ENCODE results near the gene DEGS1. TPM values are rescaled to one million over a fixed set of nuclear protein-coding genes. Genes with fewer than 3 reads are reported as not detected.

DEGS1 gene
- total RNA-seq, 1 experiment from 2014 or later, result 71.3 TPM

DNA sequence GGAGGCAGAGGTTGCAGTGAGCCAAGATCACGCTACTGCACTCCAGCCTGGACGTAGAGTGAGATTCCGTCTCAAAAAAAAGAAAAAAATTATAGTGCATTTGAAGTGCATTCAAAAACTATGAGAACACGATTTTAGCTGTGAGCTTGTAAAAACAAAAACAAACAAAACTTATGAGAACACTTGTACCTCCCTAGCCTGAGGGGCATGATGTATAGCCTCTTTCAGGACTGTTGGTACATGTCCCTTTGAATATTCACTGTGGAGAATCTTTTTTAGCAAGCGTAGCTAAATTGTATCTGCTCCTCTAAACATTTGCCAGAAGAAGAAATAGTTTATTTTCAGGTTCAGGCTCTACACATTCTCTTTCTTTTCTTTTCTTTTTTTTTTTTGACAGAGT, 9.5 kb upstream of the DEGS1 start:
- H3K4me1 ChIP-seq (ENCODE audit: insufficient read depth, low read length), result peaks cover 19% of the 10 kb centered on the region
- ATAC-seq (peak; percentile 52), DNase-seq (peak; percentile 77)
- H3K9me2 ChIP-seq (replicated peaks; ENCODE audit: low read length), result no peaks in the 10 kb centered on the region
- H4K20me1 ChIP-seq (ENCODE audit: low read length), result no peaks in the 10 kb centered on the region
- no peaks in the 10 kb centered on the region for H3K36me3 ChIP-seq (ENCODE audit: low read depth, low read length)
- TF ChIP-seq EZH2phosphoT487 (IDR thresholded peaks at IDR 0.05; ENCODE audit: borderline replicate concordance, low read length) (no peak), EZH2 (IDR thresholded peaks at IDR 0.05; ENCODE audit: low read length, unreplicated experiment) (no peak)
- TF ChIP-seq, protein P1, sequence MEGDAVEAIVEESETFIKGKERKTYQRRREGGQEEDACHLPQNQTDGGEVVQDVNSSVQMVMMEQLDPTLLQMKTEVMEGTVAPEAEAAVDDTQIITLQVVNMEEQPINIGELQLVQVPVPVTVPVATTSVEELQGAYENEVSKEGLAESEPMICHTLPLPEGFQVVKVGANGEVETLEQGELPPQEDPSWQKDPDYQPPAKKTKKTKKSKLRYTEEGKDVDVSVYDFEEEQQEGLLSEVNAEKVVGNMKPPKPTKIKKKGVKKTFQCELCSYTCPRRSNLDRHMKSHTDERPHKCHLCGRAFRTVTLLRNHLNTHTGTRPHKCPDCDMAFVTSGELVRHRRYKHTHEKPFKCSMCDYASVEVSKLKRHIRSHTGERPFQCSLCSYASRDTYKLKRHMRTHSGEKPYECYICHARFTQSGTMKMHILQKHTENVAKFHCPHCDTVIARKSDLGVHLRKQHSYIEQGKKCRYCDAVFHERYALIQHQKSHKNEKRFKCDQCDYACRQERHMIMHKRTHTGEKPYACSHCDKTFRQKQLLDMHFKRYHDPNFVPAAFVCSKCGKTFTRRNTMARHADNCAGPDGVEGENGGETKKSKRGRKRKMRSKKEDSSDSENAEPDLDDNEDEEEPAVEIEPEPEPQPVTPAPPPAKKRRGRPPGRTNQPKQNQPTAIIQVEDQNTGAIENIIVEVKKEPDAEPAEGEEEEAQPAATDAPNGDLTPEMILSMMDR (conservative IDR thresholded peaks at IDR 0.05; ENCODE audit: low read depth, low read length), result no peak
- no peak overlapping the region for H2AFZ ChIP-seq (ENCODE audit: low read length)
- no peak overlapping the region for H3K4me3 ChIP-seq (ENCODE audit: low read length)
- H3K4me2 ChIP-seq (ENCODE audit: low read length), result peak overlapping the region; percentile 1; the same call in 1 of the 2 replicates
- intact Hi-C loops (cut with micrococcal nuclease), result loop anchor here (5.0 kb wide), 1 partner anchor 39 kb away; no protein-coding TSS in a partner anchor
- POLR2A ChIA-PET (ENCODE audit: unreplicated experiment), result interaction anchor here (1.2 kb wide), 1 partner anchor 10 kb away, joined by 4 read pairs; the partner anchor contains the start of gene DEGS1
- no peak overlapping the region for H3K9ac ChIP-seq (ENCODE audit: low read length)
- CTCF ChIA-PET, result interaction anchor here (0.6 kb wide), 1 partner anchor 127 kb away, joined by 3 read pairs; no protein-coding TSS in a partner anchor
- BruUV-seq (replicated peaks), result no TSS peak
- no peaks in the 10 kb centered on the region for H3F3A ChIP-seq (ENCODE audit: low read length, unreplicated experiment)
- H3K9me3 ChIP-seq (ENCODE audit: low read length), result no peaks in the 10 kb centered on the region
- no peak overlapping the region for H3K27ac ChIP-seq (ENCODE audit: low read length)
- H3K79me2 ChIP-seq (ENCODE audit: low read length), result no peaks in the 10 kb centered on the region
- H3K27me3 ChIP-seq (ENCODE audit: low read length), result no peaks in the 10 kb centered on the region

DNA sequence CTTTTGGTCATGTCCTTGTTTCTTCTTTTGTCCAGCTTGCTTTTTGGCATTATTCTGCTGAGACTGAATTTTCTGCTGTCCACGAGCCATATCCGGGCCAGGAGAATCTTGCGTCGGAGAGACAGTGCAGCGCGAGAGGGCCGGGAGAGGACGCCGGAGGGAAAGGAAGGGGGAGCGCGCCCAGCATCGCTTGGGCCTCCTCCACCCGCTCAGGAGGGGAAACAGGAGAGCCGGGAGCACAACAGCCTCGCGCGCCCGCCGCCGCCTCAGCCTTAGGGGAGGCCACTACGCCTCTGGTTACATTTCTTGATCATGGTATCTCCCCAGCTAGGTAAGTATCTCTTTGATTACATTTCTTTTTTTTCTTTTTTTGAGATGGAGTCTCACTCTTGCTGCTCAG, 7.4 kb upstream of the DEGS1 start:
- H3F3A ChIP-seq (ENCODE audit: low read length, unreplicated experiment), result no peaks in the 10 kb centered on the region
- no peaks in the 10 kb centered on the region for H3K9me2 ChIP-seq (replicated peaks; ENCODE audit: low read length)
- no peak overlapping the region for H3K4me3 ChIP-seq (ENCODE audit: low read length)
- ATAC-seq (no peak), DNase-seq (no peak)
- H3K27me3 ChIP-seq (ENCODE audit: low read length), result no peaks in the 10 kb centered on the region
- ChIA-PET POLR2A (ENCODE audit: unreplicated experiment) (no interaction called here), CTCF (no interaction called here)
- H3K9me3 ChIP-seq (ENCODE audit: low read length), result no peaks in the 10 kb centered on the region
- H3K9ac ChIP-seq (ENCODE audit: low read length), result no peak overlapping the region
- TF ChIP-seq EZH2phosphoT487 (IDR thresholded peaks at IDR 0.05; ENCODE audit: borderline replicate concordance, low read length) (no peak), EZH2 (IDR thresholded peaks at IDR 0.05; ENCODE audit: low read length, unreplicated experiment) (no peak)
- TF ChIP-seq, protein P1 (conservative IDR thresholded peaks at IDR 0.05; ENCODE audit: low read depth, low read length), result no peak
- H3K4me2 ChIP-seq (ENCODE audit: low read length), result no peak overlapping the region
- H4K20me1 ChIP-seq (ENCODE audit: low read length), result no peaks in the 10 kb centered on the region
- H3K79me2 ChIP-seq (ENCODE audit: low read length), result no peaks in the 10 kb centered on the region
- H2AFZ ChIP-seq (ENCODE audit: low read length), result no peak overlapping the region
- H3K4me1 ChIP-seq (ENCODE audit: insufficient read depth, low read length), result no peaks in the 10 kb centered on the region
- no TSS peak for BruUV-seq (replicated peaks)
- no peak overlapping the region for H3K27ac ChIP-seq (ENCODE audit: low read length)
- intact Hi-C loops (cut with micrococcal nuclease), result no loop called here
- no peaks in the 10 kb centered on the region for H3K36me3 ChIP-seq (ENCODE audit: low read depth, low read length)

DNA sequence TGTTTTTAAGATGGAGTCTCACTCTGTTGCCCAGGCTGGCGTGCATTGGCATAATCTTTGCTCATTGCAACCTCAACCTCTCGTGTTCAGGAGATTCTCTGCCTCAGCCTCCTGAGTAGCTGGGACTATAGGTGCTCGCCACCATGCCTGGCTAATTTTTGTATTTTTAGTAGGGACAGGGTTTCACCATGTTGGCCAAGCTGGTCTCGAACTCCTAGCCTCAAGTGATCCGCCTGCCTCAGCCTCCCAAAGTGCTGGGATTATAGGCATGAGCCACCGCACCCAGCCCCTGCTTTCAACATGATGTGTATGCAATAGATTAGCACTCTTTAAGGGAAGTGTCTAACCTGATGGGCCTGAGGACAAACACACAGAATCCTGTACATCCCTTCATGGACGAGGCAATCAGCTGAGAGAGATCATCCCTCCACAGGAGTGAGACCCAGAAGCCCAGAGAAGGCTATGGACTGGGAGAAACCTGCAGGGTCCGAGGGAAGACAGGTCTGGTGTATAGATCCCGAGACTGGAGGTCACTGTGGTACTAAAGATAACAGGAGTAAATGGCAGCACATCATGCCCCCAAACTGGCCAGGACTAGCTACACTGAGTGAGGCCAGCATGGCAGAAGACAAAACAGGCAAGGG, 5.6 kb upstream of the DEGS1 start:
- Histone ChIP-seq H2AFZ (ENCODE audit: low read length) (no peak overlapping the region), H3K9me2 (replicated peaks; ENCODE audit: low read length) (no peaks in the 10 kb centered on the region), H3K4me1 (ENCODE audit: insufficient read depth, low read length) (peaks cover 5% of the 10 kb centered on the region; the same call in 1 of the 2 replicates), H3K4me2 (ENCODE audit: low read length) (no peak overlapping the region), H3K9ac (ENCODE audit: low read length) (no peak overlapping the region), H3K27me3 (ENCODE audit: low read length) (no peaks in the 10 kb centered on the region), H3K27ac (ENCODE audit: low read length) (no peak overlapping the region), H3K79me2 (ENCODE audit: low read length) (no peaks in the 10 kb centered on the region), H3K9me3 (ENCODE audit: low read length) (no peaks in the 10 kb centered on the region), H3F3A (ENCODE audit: low read length, unreplicated experiment) (no peaks in the 10 kb centered on the region), H3K36me3 (ENCODE audit: low read depth, low read length) (no peaks in the 10 kb centered on the region), H4K20me1 (ENCODE audit: low read length) (no peaks in the 10 kb centered on the region), H3K4me3 (ENCODE audit: low read length) (no peak overlapping the region)
- ChIA-PET CTCF (interaction anchor here (0.6 to 0.7 kb wide), 2 partner anchors 24 to 39 kb away, joined by 3 to 9 read pairs; no protein-coding TSS in a partner anchor), POLR2A (ENCODE audit: unreplicated experiment) (no interaction called here)
- ATAC-seq (no peak), DNase-seq (no peak)
- TF ChIP-seq EZH2 (IDR thresholded peaks at IDR 0.05; ENCODE audit: low read length, unreplicated experiment) (no peak), EZH2phosphoT487 (IDR thresholded peaks at IDR 0.05; ENCODE audit: borderline replicate concordance, low read length) (no peak)
- TF ChIP-seq, protein P1 (conservative IDR thresholded peaks at IDR 0.05; ENCODE audit: low read depth, low read length), result no peak
- BruUV-seq (replicated peaks), result no TSS peak
- intact Hi-C loops (cut with micrococcal nuclease), result no loop called here

Data from PC-3 (cell line).